ENCODE results near the gene SCN4A. TPM values are rescaled to one million over a fixed set of nuclear protein-coding genes. Genes with fewer than 3 reads are reported as not detected.

Gene SCN4A
- polyA plus RNA-seq, 1 donor from 2014 or later = not detected

DNA sequence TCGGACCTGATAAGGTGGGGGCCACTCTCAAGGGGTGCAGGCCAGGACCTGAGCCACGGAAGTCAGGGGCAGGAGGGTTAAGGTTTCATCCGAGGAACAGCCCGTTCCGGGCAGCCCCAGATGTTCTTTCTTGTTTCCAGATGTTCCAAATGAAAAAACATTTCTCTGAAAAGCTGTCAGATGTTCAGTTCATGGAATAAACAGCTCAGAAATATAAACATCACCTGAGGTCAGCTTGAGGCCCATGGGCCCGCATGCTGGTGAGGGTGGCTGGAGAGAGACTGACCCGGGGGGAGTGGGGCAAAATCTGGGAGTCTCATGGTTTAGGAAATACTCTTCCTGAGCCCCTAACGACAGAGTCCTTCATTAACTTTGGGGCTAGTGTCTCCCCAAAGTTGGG, 39.1 kb downstream of the SCN4A start:
- H3K9ac ChIP-seq (ENCODE audit: low read length) = no peak overlapping the region
- H3K27me3 ChIP-seq (ENCODE audit: insufficient read depth, low read depth, low read length) = no peaks in the 10 kb centered on the region
- no peaks in the 10 kb centered on the region for H3K79me2 ChIP-seq (replicated peaks; ENCODE audit: insufficient read depth, low read length)
- H2AFZ ChIP-seq (ENCODE audit: low read depth, low read length) = no peak overlapping the region
- no peak overlapping the region for H3K27ac ChIP-seq (ENCODE audit: low read length)
- H3K9me2 ChIP-seq (ENCODE audit: insufficient read depth, low read length) = no peaks in the 10 kb centered on the region
- no peak overlapping the region for H3K4me2 ChIP-seq (ENCODE audit: low read length)
- H3F3A ChIP-seq (ENCODE audit: insufficient read depth, low read length, poor library complexity, severe bottlenecking) = no peaks in the 10 kb centered on the region
- no peaks in the 10 kb centered on the region for H3K9me3 ChIP-seq (ENCODE audit: low read length)
- no peak for TF ChIP-seq MXI1 (conservative IDR thresholded peaks at IDR 0.05; ENCODE audit: poor library complexity, severe bottlenecking)
- TF ChIP-seq, protein P1, sequence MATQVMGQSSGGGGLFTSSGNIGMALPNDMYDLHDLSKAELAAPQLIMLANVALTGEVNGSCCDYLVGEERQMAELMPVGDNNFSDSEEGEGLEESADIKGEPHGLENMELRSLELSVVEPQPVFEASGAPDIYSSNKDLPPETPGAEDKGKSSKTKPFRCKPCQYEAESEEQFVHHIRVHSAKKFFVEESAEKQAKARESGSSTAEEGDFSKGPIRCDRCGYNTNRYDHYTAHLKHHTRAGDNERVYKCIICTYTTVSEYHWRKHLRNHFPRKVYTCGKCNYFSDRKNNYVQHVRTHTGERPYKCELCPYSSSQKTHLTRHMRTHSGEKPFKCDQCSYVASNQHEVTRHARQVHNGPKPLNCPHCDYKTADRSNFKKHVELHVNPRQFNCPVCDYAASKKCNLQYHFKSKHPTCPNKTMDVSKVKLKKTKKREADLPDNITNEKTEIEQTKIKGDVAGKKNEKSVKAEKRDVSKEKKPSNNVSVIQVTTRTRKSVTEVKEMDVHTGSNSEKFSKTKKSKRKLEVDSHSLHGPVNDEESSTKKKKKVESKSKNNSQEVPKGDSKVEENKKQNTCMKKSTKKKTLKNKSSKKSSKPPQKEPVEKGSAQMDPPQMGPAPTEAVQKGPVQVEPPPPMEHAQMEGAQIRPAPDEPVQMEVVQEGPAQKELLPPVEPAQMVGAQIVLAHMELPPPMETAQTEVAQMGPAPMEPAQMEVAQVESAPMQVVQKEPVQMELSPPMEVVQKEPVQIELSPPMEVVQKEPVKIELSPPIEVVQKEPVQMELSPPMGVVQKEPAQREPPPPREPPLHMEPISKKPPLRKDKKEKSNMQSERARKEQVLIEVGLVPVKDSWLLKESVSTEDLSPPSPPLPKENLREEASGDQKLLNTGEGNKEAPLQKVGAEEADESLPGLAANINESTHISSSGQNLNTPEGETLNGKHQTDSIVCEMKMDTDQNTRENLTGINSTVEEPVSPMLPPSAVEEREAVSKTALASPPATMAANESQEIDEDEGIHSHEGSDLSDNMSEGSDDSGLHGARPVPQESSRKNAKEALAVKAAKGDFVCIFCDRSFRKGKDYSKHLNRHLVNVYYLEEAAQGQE (IDR thresholded peaks at IDR 0.05; ENCODE audit: borderline replicate concordance) = no peak
- H3K36me3 ChIP-seq (ENCODE audit: insufficient read depth, low read length) = no peaks in the 10 kb centered on the region
- H4K20me1 ChIP-seq (ENCODE audit: insufficient read depth) = no peaks in the 10 kb centered on the region
- no peak overlapping the region for H3K4me3 ChIP-seq (ENCODE audit: low read length)

DNA sequence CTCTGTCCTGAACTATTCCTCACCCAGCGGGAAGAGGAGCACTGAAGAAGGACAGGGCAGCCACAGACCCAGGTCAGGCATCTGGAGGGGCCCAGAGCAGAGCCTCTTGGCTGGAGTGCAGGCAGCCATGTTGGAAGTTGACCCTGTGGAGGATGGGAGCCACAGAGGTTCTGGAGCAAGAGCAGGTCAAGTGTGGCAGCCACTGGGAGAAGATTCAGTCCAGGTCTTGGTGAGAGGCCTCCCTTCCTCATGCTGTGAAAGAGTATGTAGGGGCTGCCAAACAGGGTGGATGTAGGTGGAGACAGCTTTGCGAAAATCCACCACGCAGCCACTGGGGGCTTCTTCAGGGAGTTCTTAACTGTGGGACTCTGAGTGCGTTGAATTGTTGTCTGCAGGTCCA, 40.0 kb downstream of the SCN4A start:
- Histone ChIP-seq H3K9ac (ENCODE audit: low read length) (no peak overlapping the region), H3K36me3 (ENCODE audit: insufficient read depth, low read length) (no peaks in the 10 kb centered on the region), H3K9me2 (ENCODE audit: insufficient read depth, low read length) (no peaks in the 10 kb centered on the region), H3K79me2 (replicated peaks; ENCODE audit: insufficient read depth, low read length) (no peaks in the 10 kb centered on the region), H3F3A (ENCODE audit: insufficient read depth, low read length, poor library complexity, severe bottlenecking) (no peaks in the 10 kb centered on the region), H3K4me3 (ENCODE audit: low read length) (no peak overlapping the region), H3K9me3 (ENCODE audit: low read length) (no peaks in the 10 kb centered on the region), H3K27me3 (ENCODE audit: insufficient read depth, low read depth, low read length) (no peaks in the 10 kb centered on the region), H4K20me1 (ENCODE audit: insufficient read depth) (no peaks in the 10 kb centered on the region), H3K27ac (ENCODE audit: low read length) (no peak overlapping the region), H2AFZ (ENCODE audit: low read depth, low read length) (no peak overlapping the region), H3K4me2 (ENCODE audit: low read length) (no peak overlapping the region)
- TF ChIP-seq SMC3 (conservative IDR thresholded peaks at IDR 0.05; ENCODE audit: poor library complexity) (no peak), POLR2AphosphoS5 (IDR thresholded peaks at IDR 0.05) (no peak), MXI1 (conservative IDR thresholded peaks at IDR 0.05; ENCODE audit: poor library complexity, severe bottlenecking) (no peak), EZH2 (IDR thresholded peaks at IDR 0.05; ENCODE audit: borderline replicate concordance, insufficient read depth, low read length, poor library complexity, severe bottlenecking) (no peak), EP300 (conservative IDR thresholded peaks at IDR 0.05; ENCODE audit: poor library complexity, severe bottlenecking) (no peak), RAD21 (conservative IDR thresholded peaks at IDR 0.05) (no peak), TAF1 (IDR thresholded peaks at IDR 0.05; ENCODE audit: low read depth) (no peak)
- TF ChIP-seq, protein P2, sequence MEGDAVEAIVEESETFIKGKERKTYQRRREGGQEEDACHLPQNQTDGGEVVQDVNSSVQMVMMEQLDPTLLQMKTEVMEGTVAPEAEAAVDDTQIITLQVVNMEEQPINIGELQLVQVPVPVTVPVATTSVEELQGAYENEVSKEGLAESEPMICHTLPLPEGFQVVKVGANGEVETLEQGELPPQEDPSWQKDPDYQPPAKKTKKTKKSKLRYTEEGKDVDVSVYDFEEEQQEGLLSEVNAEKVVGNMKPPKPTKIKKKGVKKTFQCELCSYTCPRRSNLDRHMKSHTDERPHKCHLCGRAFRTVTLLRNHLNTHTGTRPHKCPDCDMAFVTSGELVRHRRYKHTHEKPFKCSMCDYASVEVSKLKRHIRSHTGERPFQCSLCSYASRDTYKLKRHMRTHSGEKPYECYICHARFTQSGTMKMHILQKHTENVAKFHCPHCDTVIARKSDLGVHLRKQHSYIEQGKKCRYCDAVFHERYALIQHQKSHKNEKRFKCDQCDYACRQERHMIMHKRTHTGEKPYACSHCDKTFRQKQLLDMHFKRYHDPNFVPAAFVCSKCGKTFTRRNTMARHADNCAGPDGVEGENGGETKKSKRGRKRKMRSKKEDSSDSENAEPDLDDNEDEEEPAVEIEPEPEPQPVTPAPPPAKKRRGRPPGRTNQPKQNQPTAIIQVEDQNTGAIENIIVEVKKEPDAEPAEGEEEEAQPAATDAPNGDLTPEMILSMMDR (IDR thresholded peaks at IDR 0.05; ENCODE audit: poor library complexity, severe bottlenecking) = no peak
- TF ChIP-seq, protein P1 (IDR thresholded peaks at IDR 0.05; ENCODE audit: borderline replicate concordance) = no peak

Measured in neural cell (in vitro differentiated cells).